ENCODE results near the gene NUP210. TPM values are rescaled to one million over a fixed set of nuclear protein-coding genes. Genes with fewer than 3 reads are reported as not detected.

NUP210 gene
- total RNA-seq, 1 donor from 2014 or later: 19.9 TPM

GRCh38 chr3:13323822-13324221 is 96.3 kb downstream of the NUP210 start:
- DNase-seq (ENCODE audit: low spot score): no peak

DNA sequence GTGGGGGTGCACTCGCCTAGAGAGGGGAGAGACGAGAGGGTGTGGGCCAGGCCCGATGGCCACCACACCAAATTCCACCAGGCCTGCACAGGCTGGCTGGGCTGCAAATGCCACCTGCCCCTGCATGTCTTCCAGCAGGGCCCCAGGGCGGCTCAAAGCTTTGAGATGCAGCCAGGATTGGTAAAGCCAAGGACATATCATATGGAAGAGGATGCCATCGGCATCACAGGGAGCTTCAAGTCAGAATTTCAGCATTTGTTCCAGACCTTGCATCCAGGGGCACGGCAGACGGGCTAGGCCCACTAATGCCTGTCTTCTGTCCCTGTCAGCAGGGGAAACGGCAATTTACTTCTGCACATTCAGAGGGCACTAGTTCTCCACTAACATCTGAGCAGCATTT is 97.8 kb downstream of the NUP210 start:
- no peak for DNase-seq (ENCODE audit: low spot score)

DNA sequence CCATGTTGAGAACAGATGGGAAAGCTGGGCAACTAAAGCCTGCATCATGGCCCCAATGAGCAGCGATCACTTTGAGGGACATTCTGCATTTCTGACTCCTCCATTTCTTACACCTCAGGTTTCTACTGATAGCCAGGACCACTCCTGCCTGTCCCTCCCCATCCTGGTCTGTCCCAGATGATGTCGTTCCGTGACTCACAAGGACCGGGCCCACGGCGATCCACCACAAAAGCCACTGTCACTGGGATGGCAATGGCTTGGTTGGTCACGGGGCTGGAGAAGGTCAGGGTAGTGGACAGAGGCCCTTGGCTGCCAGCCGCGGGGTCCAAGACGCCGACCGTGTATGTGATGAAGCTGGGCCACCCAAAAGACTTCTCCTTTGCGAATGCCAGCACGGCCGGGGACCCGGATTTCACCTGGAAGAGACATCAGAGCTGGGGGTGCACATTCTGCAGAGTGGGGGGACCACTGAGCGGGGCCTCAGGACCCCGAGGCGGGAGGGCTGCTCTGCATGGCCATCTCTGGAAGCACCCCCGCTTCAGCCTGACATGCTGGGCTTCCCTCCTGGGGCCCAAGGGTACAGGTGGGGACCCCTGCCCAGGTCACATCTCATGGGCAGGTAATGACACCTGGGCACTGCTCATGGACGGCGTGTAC is 100.4 kb downstream of the NUP210 start:
- DNase-seq (ENCODE audit: low spot score): no peak

- DNase-seq (ENCODE audit: low spot score): no peak
Measured at GRCh38 chr3:13318626-13319470, 101.3 kb downstream of the NUP210 start.

- no peak for DNase-seq (ENCODE audit: low spot score)
Measured at GRCh38 chr3:13317596-13318320, 102.4 kb downstream of the NUP210 start.

- DNase-seq (ENCODE audit: low spot score): no peak
Measured at GRCh38 chr3:13316603-13317002, 103.5 kb downstream of the NUP210 start.

- DNase-seq (ENCODE audit: low spot score): no peak
Measured at GRCh38 chr3:13314877-13315276, 105.2 kb downstream of the NUP210 start.

- no peak for DNase-seq (ENCODE audit: low spot score)
Measured at GRCh38 chr3:13313813-13314212, 106.3 kb downstream of the NUP210 start.

DNA sequence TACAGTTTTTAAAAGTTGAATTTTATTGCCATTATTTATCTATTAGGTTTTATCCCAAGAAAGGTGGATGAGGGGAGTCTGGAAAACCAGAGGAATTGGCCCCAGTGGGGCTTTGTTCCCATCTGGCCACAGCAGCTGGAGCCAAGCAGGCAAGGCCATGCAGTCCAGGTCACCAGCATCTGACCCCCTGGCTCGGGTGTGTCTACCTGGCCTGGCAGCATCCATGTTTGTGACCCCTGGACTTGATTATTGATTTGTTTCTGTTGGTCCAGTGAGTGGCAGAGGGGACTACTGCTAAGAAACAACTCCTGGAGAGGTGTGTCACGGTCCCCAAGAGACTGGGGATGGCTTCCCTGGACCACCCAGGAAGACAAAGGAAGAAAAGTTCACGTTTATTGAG is 111.1 kb downstream of the NUP210 start:
- DNase-seq (ENCODE audit: low spot score): no peak

- no peak for DNase-seq (ENCODE audit: low spot score)
Measured at GRCh38 chr3:13308380-13308801, 111.7 kb downstream of the NUP210 start.

DNA sequence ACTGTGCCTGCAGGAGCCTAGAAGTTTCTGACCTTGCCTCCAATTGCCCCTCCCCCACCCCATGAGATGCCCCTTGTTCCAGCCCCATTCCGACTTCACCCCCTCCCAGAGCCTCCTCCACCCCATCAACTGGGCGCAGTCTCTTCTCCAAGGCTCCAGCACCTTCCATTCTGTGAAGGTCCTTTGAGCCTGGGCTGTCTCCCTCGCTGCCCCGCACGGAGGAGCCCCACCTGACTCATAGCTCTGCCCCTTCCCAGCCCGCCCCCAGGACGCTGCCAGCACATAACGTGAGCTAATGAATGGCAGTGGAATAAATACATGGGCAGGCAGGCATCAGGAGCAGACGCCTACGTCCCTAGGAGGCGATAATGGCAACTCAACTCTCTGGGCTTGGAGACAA is 113.1 kb downstream of the NUP210 start:
- no peak for DNase-seq (ENCODE audit: low spot score)

DNA sequence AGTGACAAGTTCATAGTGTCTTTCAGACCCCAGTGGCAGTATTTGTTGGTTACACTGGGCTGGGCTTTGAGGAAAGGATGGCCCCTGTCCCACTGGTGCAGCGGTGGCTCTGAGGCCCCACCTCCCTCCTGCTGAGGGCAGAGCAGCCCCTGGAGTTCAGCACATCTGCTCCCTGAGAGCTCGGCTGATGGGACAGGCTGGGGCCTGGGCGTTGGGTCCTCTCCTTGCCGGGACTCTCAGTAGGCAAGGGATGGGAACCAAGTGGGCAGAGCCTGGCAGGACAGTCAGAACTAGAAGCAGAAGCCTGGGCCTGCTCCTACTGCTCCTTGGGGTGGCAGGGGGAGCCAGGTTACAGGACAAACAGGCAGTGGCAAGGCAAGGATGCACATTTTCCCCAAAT is 114.5 kb downstream of the NUP210 start:
- DNase-seq (ENCODE audit: low spot score): no peak

- no peak for DNase-seq (ENCODE audit: low spot score)
Measured at GRCh38 chr3:13303410-13303809, 116.7 kb downstream of the NUP210 start.

GRCh38 chr3:13301286-13301987 is 118.7 kb downstream of the NUP210 start:
- DNase-seq (ENCODE audit: low spot score): no peak

DNA sequence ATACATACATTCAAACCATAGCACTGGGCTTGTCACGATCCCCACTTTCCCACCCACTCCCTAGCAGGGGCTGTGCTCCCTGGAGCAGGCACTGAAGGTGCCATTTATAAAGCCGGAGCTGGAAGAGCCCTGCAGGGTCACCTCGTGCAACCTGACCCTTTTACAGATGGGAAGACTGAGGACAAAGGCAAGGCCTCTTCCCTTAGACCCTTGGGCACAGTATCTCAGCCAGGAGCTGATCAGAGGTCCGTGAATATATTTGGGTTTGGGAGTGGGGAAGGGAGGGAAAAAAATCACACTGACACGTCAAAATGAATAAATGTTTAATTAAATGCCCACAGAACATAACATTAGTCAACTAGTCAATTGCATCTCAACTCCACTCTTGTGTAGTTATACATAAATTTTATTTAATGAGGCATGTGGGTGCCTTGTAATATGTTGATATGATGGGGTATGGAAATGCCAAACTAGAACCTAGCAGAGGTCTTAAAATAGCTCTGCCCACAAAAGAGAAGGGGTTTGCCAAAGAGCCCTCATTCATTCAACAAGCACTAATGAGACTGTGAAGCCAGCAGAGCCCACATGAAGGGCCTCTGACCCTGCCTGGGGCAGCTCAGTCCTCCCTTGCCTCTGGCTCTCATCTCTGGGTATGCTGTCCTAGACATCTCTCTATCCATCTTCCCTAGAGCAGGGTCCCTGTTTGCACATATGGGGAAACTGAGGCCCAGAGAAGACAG is 119.4 kb downstream of the NUP210 start:
- DNase-seq (ENCODE audit: low spot score): no peak

DNA sequence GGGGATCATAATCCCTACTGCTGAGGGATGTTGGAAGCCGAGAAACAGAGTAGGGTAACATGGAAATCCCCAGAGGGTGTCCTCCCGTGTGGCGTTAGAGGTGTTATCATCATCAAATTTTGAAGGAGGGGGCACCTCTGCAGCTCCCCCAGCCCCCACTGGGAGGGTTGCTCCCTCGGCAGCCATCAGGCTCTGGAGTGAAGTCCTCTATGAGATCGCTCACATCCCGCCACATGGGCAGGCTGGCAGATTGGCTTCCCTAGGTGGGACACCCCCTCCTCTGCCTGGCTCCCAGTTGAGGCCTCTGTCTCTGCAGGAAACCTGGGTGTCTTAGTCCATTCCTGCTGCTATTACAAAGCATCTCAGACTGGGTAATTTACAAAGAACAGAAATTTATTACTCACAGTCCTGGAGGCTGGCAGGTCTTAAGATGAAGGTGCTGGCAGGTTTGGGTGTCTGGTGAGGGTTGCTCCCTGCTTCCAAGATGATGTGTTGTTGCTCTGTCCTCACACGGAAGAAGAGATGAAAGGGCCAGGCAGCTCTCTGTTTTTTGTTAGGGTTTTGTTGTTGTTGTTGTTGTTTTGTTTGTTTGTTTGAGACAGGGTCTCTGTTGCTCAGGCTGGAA is 120.5 kb downstream of the NUP210 start:
- DNase-seq (ENCODE audit: low spot score): no peak

DNA sequence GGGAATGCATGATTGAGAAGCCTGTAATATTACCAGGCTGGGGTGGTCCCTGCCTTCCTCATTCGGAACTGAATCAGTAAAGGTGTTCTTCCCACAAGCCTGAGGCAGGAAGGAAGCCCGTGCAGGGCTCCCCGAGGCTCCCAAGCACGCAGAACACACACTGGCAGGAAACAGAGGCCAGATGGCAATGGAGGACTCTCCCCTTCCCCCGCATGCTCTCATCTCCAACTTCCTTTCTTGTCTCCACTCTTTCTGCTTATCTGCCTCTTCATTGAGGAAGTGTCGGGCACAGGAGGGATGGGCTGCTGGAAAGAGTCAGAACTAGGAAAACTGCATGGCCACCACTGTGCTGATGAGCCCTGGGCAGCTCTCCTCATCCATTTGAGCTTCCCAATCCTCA is 123.5 kb downstream of the NUP210 start:
- no peak for DNase-seq (ENCODE audit: low spot score)

- DNase-seq (ENCODE audit: low spot score): no peak
Measured at GRCh38 chr3:13294442-13295351, 125.4 kb downstream of the NUP210 start.

GRCh38 chr3:13292375-13292774 is 127.7 kb downstream of the NUP210 start:
- no peak for DNase-seq (ENCODE audit: low spot score)

- no peak for DNase-seq (ENCODE audit: low spot score)
Measured at GRCh38 chr3:13290941-13291340, 129.2 kb downstream of the NUP210 start.

All from ureter (tissue), 1 donor.